Measurements from ENCODE around the gene ZSCAN12. TPM values are rescaled to one million over a fixed set of nuclear protein-coding genes. Genes with fewer than 3 reads are reported as not detected.

The ZSCAN12 gene
- total and polyA plus RNA-seq, 2 of the 13 experiments (the other 11 are each of a cell fraction or from before 2014, with no cell fraction given), result 2.8 to 8.9 TPM

- TF ChIP-seq HMGXB3 (CRISPR knock-in tag; IDR thresholded peaks at IDR 0.05; ENCODE audit: borderline replicate concordance), result 0 out of 2 replicates have a peak, but pooled peaks have one; percentile 71
- TF ChIP-seq NFKBIZ (CRISPR knock-in tag; IDR thresholded peaks at IDR 0.05), result no peak; the same call in 1 of the 2 replicates
- TF ChIP-seq ZNF543 (CRISPR knock-in tag; IDR thresholded peaks at IDR 0.05), result peak; percentile 53; the same call in 1 of the 2 replicates
- TF ChIP-seq HOMEZ (CRISPR knock-in tag; IDR thresholded peaks at IDR 0.05; ENCODE audit: low read depth), result peak; percentile 97
- peak; percentile 93 for TF ChIP-seq FOXC1 (CRISPR knock-in tag; IDR thresholded peaks at IDR 0.05; ENCODE audit: borderline replicate concordance)
- TF ChIP-seq YEATS4 (CRISPR knock-in tag; IDR thresholded peaks at IDR 0.05; ENCODE audit: borderline replicate concordance), result peak; percentile 96; the same call in 1 of the 2 replicates
- no peak for TF ChIP-seq ZNF672 (CRISPR knock-in tag; IDR thresholded peaks at IDR 0.05)
- no peak for TF ChIP-seq SUZ12 (IDR thresholded peaks at IDR 0.05; ENCODE audit: low read depth, low read length)
- peak; percentile 62; the same call in 1 of the 2 replicates for TF ChIP-seq ZNF564 (CRISPR knock-in tag; IDR thresholded peaks at IDR 0.05)
- no peak for TF ChIP-seq ATF5 (CRISPR knock-in tag; IDR thresholded peaks at IDR 0.05; ENCODE audit: low read depth)
- TF ChIP-seq ZSCAN21 (CRISPR knock-in tag; IDR thresholded peaks at IDR 0.05; ENCODE audit: borderline replicate concordance), result peak; percentile 97; the same call in 1 of the 2 replicates
- TF ChIP-seq ZNF101 (CRISPR knock-in tag; IDR thresholded peaks at IDR 0.05; ENCODE audit: borderline replicate concordance, low read depth), result no peak
- TF ChIP-seq MYC (CRISPR knock-in tag; IDR thresholded peaks at IDR 0.05; ENCODE audit: borderline replicate concordance), result peak; percentile 95
- TF ChIP-seq CSRNP2 (CRISPR knock-in tag; conservative IDR thresholded peaks at IDR 0.05; ENCODE audit: low read depth), result no peak
- TF ChIP-seq PCBP2 (optimal IDR thresholded peaks at IDR 0.05; ENCODE audit: low read depth, low read length, poor library complexity, severe bottlenecking), result no peak
- TF ChIP-seq ZNF567 (CRISPR knock-in tag; IDR thresholded peaks at IDR 0.05; ENCODE audit: borderline replicate concordance), result peak; percentile 83; the same call in 1 of the 2 replicates
- no peak for TF ChIP-seq ATAD3A (CRISPR knock-in tag; IDR thresholded peaks at IDR 0.05)
- peak; percentile 43 for TF ChIP-seq CCAR2 (optimal IDR thresholded peaks at IDR 0.05; ENCODE audit: low read depth, low read length)
- TF ChIP-seq ZNF136 (CRISPR knock-in tag; IDR thresholded peaks at IDR 0.05; ENCODE audit: low read depth), result peak; percentile 68; the same call in 1 of the 2 replicates
- TF ChIP-seq ZNF468 (CRISPR knock-in tag; IDR thresholded peaks at IDR 0.05), result peak; percentile 90
Observed at GRCh38 chr6:28383235-28384142, 16.1 kb downstream of the ZSCAN12 start (continued).

All from HepG2 (cell line).